Mammary epithelial cell (primary cell): ENCODE measurements around the gene PDIA4.

ENCODE experiments used
- EZH2 ChIP-seq: IDR thresholded peaks from 2 replicates; pipeline ENCODE4 v1.6.1; 2012; ENCODE audit warnings: low read length, inconsistent platforms, borderline replicate concordance
- TF ChIP-seq, protein P1 (sequence below), 2 donors: IDR thresholded peaks in 1 of 2; conservative IDR thresholded peaks in 1 of 2; 2 replicates each; pipeline ENCODE4 v1.5.1; 2011 to 2012; ENCODE audit warnings: inconsistent platforms in 2 of 2, low read length in 2 of 2, mild to moderate bottlenecking in 2 of 2, control low read depth in 1 of 2, low read depth in 1 of 2; ENCODE audit not compliant: insufficient read depth in 1 of 2; ENCODE audit errors: extremely low read depth in 1 of 2

DNA sequence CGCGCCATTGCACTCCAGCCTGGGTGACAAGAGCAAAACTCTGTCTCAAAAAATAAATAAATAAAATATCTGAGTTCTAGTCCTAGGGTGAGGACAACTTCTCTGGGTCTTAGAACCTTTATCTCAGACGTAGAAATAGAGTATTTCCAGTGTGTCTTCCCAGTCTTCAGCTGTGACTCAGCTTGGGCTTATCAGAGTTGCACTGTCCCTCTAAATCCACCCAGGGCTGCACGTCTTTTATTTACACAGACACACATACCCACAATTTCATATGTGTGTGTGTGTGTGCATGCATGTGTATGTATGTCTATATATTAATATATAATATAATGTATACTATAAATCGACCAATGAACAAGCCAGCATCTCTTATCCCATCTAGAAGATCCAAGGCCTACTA is 13.0 kb upstream of the PDIA4 start:
- TF ChIP-seq, protein P1, sequence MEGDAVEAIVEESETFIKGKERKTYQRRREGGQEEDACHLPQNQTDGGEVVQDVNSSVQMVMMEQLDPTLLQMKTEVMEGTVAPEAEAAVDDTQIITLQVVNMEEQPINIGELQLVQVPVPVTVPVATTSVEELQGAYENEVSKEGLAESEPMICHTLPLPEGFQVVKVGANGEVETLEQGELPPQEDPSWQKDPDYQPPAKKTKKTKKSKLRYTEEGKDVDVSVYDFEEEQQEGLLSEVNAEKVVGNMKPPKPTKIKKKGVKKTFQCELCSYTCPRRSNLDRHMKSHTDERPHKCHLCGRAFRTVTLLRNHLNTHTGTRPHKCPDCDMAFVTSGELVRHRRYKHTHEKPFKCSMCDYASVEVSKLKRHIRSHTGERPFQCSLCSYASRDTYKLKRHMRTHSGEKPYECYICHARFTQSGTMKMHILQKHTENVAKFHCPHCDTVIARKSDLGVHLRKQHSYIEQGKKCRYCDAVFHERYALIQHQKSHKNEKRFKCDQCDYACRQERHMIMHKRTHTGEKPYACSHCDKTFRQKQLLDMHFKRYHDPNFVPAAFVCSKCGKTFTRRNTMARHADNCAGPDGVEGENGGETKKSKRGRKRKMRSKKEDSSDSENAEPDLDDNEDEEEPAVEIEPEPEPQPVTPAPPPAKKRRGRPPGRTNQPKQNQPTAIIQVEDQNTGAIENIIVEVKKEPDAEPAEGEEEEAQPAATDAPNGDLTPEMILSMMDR (conservative IDR thresholded peaks at IDR 0.05 in 1 of 2, IDR thresholded peaks at IDR 0.05 in 1 of 2; ENCODE audit: extremely low read depth in 1 of 2, insufficient read depth in 1 of 2, low read depth in 1 of 2, low read length in 2 of 2): no peak
- TF ChIP-seq EZH2: no peak
